HCT116 (cell line): Measurements from ENCODE around the gene ALK. TPM values are rescaled to one million over a fixed set of nuclear protein-coding genes. Genes with fewer than 3 reads are reported as not detected.

Experiments used
- ATAC-seq: fragments of 200-7000 bp; cut with Tn5 transposase; 2 replicates; pipeline ENCODE4 v1.9.1; 2020; ENCODE audit warnings: mild to moderate bottlenecking, moderate library complexity
- BruUV-seq: library from RNA; stranded (reverse); fragments of 400-500 nt; replicated peaks from 2 replicates; lab custom pipeline; 2021; lab: Mats Ljungman, UMichigan
- CTCF ChIA-PET: fragments of 300-600 bp; sonication (Branson Sonifier 250); formaldehyde crosslinking; loops from one replicate; lab custom pipeline; 2021; ENCODE audit warnings: antibody characterized with exemption; lab: Charles Lee
- POLR2A ChIA-PET: fragments of 300-600, 350-600 bp; sonication (Branson Sonifier 250); formaldehyde crosslinking; loops from one replicate; lab custom pipeline; 2021; ENCODE audit warnings: antibody characterized with exemption; lab: Charles Lee
- RAD21 ChIA-PET, 2 experiments: fragments of 300-600 bp; sonication (Branson Sonifier 250); formaldehyde crosslinking; loops; one replicate each; lab custom pipeline; 2023; ENCODE audit warnings: low total read pairs in 2 of 2; ENCODE audit not compliant: uncharacterized antibody in 2 of 2, unreplicated experiment in 2 of 2, low non-redundant PET in 1 of 2; lab: Charles Lee
- DNase-seq: peaks from one replicate; pipeline ENCODE4 v3.0.0-alpha.2; 2010; ENCODE audit warnings: low read depth, low spot score
- H2AFZ ChIP-seq: fragments of 200-600 bp; shearing (Covaris generic), sonication (generic); 2 replicates; pipeline ENCODE4 v1.6.1; 2017; ENCODE audit warnings: low read depth, mixed run types, mixed read lengths, antibody characterized with exemption, low read length; ENCODE audit not compliant: poor library complexity, severe bottlenecking
- H3K27ac ChIP-seq: 2 replicates; pipeline ENCODE4 v1.5.1; 2012; ENCODE audit warnings: low read depth, low read length
- H3K27me3 ChIP-seq: fragments of 200-600 bp; sonication (generic); 2 replicates; pipeline ENCODE4 v1.6.1; 2016; ENCODE audit warnings: mixed run types, low read length, mixed read lengths; ENCODE audit not compliant: insufficient read depth
- H3K36me3 ChIP-seq, 2 experiments: fragments of 200-500 bp in 1 of 2; fragments of 200-600 bp in 1 of 2; sonication (Bioruptor generic) in 1 of 2; sonication (generic) in 1 of 2; 2 replicates each; pipeline versions ENCODE4 v1.5.1 to v1.6.1; 2014 to 2016; ENCODE audit warnings: low read length in 2 of 2, inconsistent platforms in 1 of 2, mixed read lengths in 1 of 2, mixed run types in 1 of 2; ENCODE audit not compliant: insufficient read depth in 2 of 2, control insufficient read depth in 1 of 2
- H3K4me1 ChIP-seq, 2 experiments: fragments of 200-600 bp in 1 of 2; sonication (generic) in 1 of 2; 2 replicates each; pipeline versions ENCODE4 v1.5.1 to v1.6.1; 2012 to 2017; ENCODE audit warnings: low read length in 2 of 2, inconsistent platforms in 1 of 2, mild to moderate bottlenecking in 1 of 2, mixed read lengths in 1 of 2, mixed run types in 1 of 2, moderate library complexity in 1 of 2; ENCODE audit not compliant: insufficient read depth in 2 of 2, control insufficient read depth in 1 of 2
- H3K4me2 ChIP-seq: fragments of 200-600 bp; sonication (generic); 2 replicates; pipeline ENCODE4 v1.6.1; 2017; ENCODE audit warnings: mixed run types, low read length, mixed read lengths
- H3K4me3 ChIP-seq, 2 experiments: fragments of 200-600 bp in 1 of 2; sonication (generic) in 1 of 2; replicated peaks in 1 of 2; 2 replicates each; pipeline ENCODE4 v1.5.1; 2011 to 2016; ENCODE audit warnings: low read length in 2 of 2, control low read depth in 1 of 2, low read depth in 1 of 2, mild to moderate bottlenecking in 1 of 2, mixed read lengths in 1 of 2, mixed run types in 1 of 2
- H3K79me2 ChIP-seq: fragments of 200-600 bp; sonication (generic); 2 replicates; pipeline ENCODE4 v1.6.1; 2017; ENCODE audit warnings: mild to moderate bottlenecking, mixed run types, low read length, moderate library complexity, mixed read lengths; ENCODE audit not compliant: insufficient read depth
- H3K9ac ChIP-seq: fragments of 200-600 bp; sonication (generic); 2 replicates; pipeline ENCODE4 v1.6.1; 2016; ENCODE audit warnings: low read length, mixed read lengths
- H3K9me2 ChIP-seq: fragments of 200-600 bp; sonication (generic), shearing (Covaris generic); 2 replicates; pipeline ENCODE4 v1.6.1; 2017; ENCODE audit warnings: mixed run types, mild to moderate bottlenecking, moderate library complexity; ENCODE audit not compliant: insufficient read depth
- H3K9me3 ChIP-seq, 2 experiments: fragments of 200-500 bp in 1 of 2; fragments of 200-600 bp in 1 of 2; sonication (Bioruptor generic) in 1 of 2; sonication (generic) in 1 of 2; 2 replicates each; pipeline ENCODE4 v1.6.1; 2014 to 2017; ENCODE audit warnings: low read length in 2 of 2, mixed read lengths in 2 of 2, inconsistent platforms in 1 of 2, low read depth in 1 of 2, mild to moderate bottlenecking in 1 of 2, mixed run types in 1 of 2, moderate library complexity in 1 of 2; ENCODE audit not compliant: control insufficient read depth in 1 of 2, insufficient read depth in 1 of 2
- H4K20me1 ChIP-seq: fragments of 200-600 bp; sonication (generic), shearing (Covaris generic); 2 replicates; pipeline ENCODE4 v1.6.1; 2017; ENCODE audit warnings: mixed run types, mild to moderate bottlenecking, moderate library complexity; ENCODE audit not compliant: insufficient read depth
- ATF3 ChIP-seq: IDR thresholded peaks from 2 replicates; pipeline ENCODE4 v1.6.1; 2012
- CTCF ChIP-seq, 3 experiments: fragments of 200-600 bp in 1 of 3; sonication (generic) in 1 of 3; IDR thresholded peaks in 2 of 3; conservative IDR thresholded peaks in 1 of 3; 2 replicates each; pipeline ENCODE4 v1.5.1; 2012 to 2017; ENCODE audit warnings: low read depth in 2 of 3, low read length in 2 of 3, antibody characterized with exemption in 1 of 3, borderline replicate concordance in 1 of 3, control low read depth in 1 of 3, mild to moderate bottlenecking in 1 of 3, mixed read lengths in 1 of 3, mixed run types in 1 of 3, moderate library complexity in 1 of 3; ENCODE audit not compliant: insufficient read depth in 1 of 3
- EGR1 ChIP-seq: IDR thresholded peaks from 2 replicates; pipeline ENCODE4 v1.6.1; 2012; ENCODE audit warnings: low read depth
- EZH2 ChIP-seq: fragments of 200-600 bp; sonication (generic); IDR thresholded peaks from 2 replicates; pipeline ENCODE4 v1.6.1; 2017; ENCODE audit warnings: antibody characterized with exemption, mixed run types
- EZH2phosphoT487 ChIP-seq: fragments of 200-600 bp; IDR thresholded peaks from 2 replicates; pipeline ENCODE4 v1.6.1; 2018; ENCODE audit warnings: antibody characterized with exemption, borderline replicate concordance
- FOSL1 ChIP-seq: IDR thresholded peaks from 2 replicates; pipeline ENCODE4 v1.6.1; 2012; ENCODE audit warnings: low read depth
- POLR2AphosphoS5 ChIP-seq: IDR thresholded peaks from 2 replicates; pipeline ENCODE4 v1.6.1; 2011; ENCODE audit warnings: mild to moderate bottlenecking, low read depth, low read length, moderate library complexity
- RAD21 ChIP-seq: IDR thresholded peaks from 2 replicates; pipeline ENCODE4 v1.6.1; 2012; ENCODE audit warnings: low read depth, mild to moderate bottlenecking
- SP1 ChIP-seq: IDR thresholded peaks from 2 replicates; pipeline ENCODE4 v1.6.1; 2012; ENCODE audit warnings: low read depth
- TCF7L2 ChIP-seq: IDR thresholded peaks from 2 replicates; pipeline ENCODE4 v1.7.0; 2011; ENCODE audit warnings: borderline replicate concordance, inconsistent platforms; ENCODE audit not compliant: insufficient read depth, insufficient read length; ENCODE audit errors: extremely low read depth
- ZFX ChIP-seq: fragments of 450-650 bp; IDR thresholded peaks from 2 replicates; pipeline ENCODE4 v1.6.1; 2017
- intact Hi-C: fragments of 100-400 bp; cut with micrococcal nuclease; formaldehyde crosslinking; loops from 2 replicates; pipeline ENCODE4 v1.10.0; 2022
- total RNA-seq: library from RNA; stranded (reverse); gene quantifications from one replicate; pipeline ENCODE4 v1.2.1, GENCODE V29; 2021; ENCODE audit not compliant: unreplicated experiment
- TF ChIP-seq, protein P1 (sequence below): IDR thresholded peaks from 2 replicates; pipeline ENCODE4 v1.6.1; 2012; ENCODE audit warnings: low read depth
- TF ChIP-seq, protein P2 (sequence below): IDR thresholded peaks from 2 replicates; pipeline ENCODE4 v1.6.1; 2012

ALK gene
- total RNA-seq, 1 experiment from 2014 or later: not detected

DNA sequence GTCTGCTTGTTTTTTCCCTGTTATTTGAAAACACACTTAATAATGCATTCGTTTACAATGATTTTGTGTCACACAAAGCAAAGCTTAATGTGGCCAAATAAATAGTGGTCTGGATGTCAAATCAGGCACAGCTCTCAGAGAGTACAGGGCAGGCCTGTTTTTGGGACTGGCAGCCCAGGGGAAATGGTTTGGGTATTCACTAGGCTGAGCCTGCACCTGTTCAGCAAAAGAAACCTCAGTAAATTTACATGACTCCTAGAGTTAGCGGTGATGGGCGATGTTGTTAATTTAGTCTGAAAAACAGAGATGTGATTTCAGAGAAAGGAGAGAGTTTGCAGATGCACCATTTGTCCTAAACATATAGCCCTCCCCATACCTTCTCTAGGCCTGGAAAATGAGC lies 197.1 kb downstream of the ALK start:
- Histone ChIP-seq H3K9ac (no peak overlapping the region), H2AFZ (no peak overlapping the region), H3K79me2 (no peaks in the 10 kb centered on the region), H3K27ac (no peak overlapping the region), H3K4me2 (no peak overlapping the region), H4K20me1 (no peaks in the 10 kb centered on the region), H3K9me3 (no peaks in the 10 kb centered on the region), H3K27me3 (peaks cover 67% of the 10 kb centered on the region), H3K36me3 (no peaks in the 10 kb centered on the region), H3K9me2 (no peaks in the 10 kb centered on the region), H3K4me1 (no peaks in the 10 kb centered on the region), H3K4me3 (no peak overlapping the region)
- BruUV-seq: no TSS peak
- no peak for ATAC-seq
- TF ChIP-seq EZH2phosphoT487: no peak
- no peak for TF ChIP-seq SP1
- TF ChIP-seq, protein P1, sequence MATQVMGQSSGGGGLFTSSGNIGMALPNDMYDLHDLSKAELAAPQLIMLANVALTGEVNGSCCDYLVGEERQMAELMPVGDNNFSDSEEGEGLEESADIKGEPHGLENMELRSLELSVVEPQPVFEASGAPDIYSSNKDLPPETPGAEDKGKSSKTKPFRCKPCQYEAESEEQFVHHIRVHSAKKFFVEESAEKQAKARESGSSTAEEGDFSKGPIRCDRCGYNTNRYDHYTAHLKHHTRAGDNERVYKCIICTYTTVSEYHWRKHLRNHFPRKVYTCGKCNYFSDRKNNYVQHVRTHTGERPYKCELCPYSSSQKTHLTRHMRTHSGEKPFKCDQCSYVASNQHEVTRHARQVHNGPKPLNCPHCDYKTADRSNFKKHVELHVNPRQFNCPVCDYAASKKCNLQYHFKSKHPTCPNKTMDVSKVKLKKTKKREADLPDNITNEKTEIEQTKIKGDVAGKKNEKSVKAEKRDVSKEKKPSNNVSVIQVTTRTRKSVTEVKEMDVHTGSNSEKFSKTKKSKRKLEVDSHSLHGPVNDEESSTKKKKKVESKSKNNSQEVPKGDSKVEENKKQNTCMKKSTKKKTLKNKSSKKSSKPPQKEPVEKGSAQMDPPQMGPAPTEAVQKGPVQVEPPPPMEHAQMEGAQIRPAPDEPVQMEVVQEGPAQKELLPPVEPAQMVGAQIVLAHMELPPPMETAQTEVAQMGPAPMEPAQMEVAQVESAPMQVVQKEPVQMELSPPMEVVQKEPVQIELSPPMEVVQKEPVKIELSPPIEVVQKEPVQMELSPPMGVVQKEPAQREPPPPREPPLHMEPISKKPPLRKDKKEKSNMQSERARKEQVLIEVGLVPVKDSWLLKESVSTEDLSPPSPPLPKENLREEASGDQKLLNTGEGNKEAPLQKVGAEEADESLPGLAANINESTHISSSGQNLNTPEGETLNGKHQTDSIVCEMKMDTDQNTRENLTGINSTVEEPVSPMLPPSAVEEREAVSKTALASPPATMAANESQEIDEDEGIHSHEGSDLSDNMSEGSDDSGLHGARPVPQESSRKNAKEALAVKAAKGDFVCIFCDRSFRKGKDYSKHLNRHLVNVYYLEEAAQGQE: no peak
- no peak for TF ChIP-seq EZH2
- no peak for TF ChIP-seq POLR2AphosphoS5
- no peak for TF ChIP-seq ZFX
- no peak for TF ChIP-seq CTCF (IDR thresholded peaks at IDR 0.05 in 2 of 3, conservative IDR thresholded peaks at IDR 0.05 in 1 of 3; ENCODE audit: borderline replicate concordance in 1 of 3, insufficient read depth in 1 of 3, low read depth in 2 of 3, low read length in 2 of 3)
- no peak for TF ChIP-seq TCF7L2
- no peak for TF ChIP-seq ATF3
- TF ChIP-seq EGR1: no peak
- TF ChIP-seq FOSL1: no peak
- TF ChIP-seq RAD21: no peak
- TF ChIP-seq, protein P2, sequence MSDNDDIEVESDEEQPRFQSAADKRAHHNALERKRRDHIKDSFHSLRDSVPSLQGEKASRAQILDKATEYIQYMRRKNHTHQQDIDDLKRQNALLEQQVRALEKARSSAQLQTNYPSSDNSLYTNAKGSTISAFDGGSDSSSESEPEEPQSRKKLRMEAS: no peak
- ChIA-PET POLR2A (no interaction called here), CTCF (no interaction called here), RAD21 (no interaction called here)
- intact Hi-C loops: no loop called here
- DNase-seq: no peak
